Fibroblast of the aortic adventitia (primary cell): ENCODE data around the gene EZH2. TPM values are rescaled to one million over a fixed set of nuclear protein-coding genes. Genes with fewer than 3 reads are reported as not detected.

Source experiments
- DNase-seq: peaks from one replicate; pipeline ENCODE4 v3.0.0-alpha.2; 2010; ENCODE audit warnings: low read depth
- H3K4me3 ChIP-seq: 2 replicates; pipeline ENCODE4 v1.5.1; 2011; ENCODE audit warnings: low read depth, mild to moderate bottlenecking, control low read depth, low read length, moderate library complexity
- total RNA-seq: library from RNA; depleted of rRNA; stranded (reverse); fragments of >200 nt; gene quantifications from 2 replicates; pipeline ENCODE4 v1.2.3, GENCODE V29; 2012; ENCODE audit warnings: low replicate concordance
- TF ChIP-seq, protein P1 (sequence below): IDR thresholded peaks from 2 replicates; pipeline ENCODE4 v1.5.1; 2011; ENCODE audit warnings: mild to moderate bottlenecking, low read length, control low read depth, inconsistent platforms; ENCODE audit not compliant: insufficient read depth

Gene EZH2
- total RNA-seq, 1 donor = 30.1 TPM

- no peak overlapping the region for H3K4me3 ChIP-seq
- TF ChIP-seq, protein P1, sequence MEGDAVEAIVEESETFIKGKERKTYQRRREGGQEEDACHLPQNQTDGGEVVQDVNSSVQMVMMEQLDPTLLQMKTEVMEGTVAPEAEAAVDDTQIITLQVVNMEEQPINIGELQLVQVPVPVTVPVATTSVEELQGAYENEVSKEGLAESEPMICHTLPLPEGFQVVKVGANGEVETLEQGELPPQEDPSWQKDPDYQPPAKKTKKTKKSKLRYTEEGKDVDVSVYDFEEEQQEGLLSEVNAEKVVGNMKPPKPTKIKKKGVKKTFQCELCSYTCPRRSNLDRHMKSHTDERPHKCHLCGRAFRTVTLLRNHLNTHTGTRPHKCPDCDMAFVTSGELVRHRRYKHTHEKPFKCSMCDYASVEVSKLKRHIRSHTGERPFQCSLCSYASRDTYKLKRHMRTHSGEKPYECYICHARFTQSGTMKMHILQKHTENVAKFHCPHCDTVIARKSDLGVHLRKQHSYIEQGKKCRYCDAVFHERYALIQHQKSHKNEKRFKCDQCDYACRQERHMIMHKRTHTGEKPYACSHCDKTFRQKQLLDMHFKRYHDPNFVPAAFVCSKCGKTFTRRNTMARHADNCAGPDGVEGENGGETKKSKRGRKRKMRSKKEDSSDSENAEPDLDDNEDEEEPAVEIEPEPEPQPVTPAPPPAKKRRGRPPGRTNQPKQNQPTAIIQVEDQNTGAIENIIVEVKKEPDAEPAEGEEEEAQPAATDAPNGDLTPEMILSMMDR = no peak
- DNase-seq = no peak
These were observed 21.1 kb upstream of the EZH2 start for GRCh38 chr7:148905093-148905666.

DNA sequence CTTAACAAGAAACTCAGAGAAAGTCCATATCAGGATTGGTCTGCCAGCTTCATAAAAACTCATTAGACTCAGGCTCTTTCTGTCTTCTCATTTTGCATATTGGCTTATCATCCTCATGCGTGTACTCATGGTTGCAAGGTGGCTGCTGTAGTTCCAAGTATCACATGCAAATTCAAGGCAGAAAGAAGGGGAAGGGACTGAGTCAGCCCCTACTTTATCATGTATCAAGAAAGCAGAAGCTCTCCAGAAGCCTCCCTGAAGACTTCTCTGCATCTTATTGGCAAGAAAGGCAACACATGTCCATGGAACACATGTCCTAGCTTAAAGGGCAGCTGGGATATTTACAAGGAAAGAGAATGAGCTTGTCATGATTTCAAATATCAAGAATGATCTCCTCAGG lies 19.4 kb upstream of the EZH2 start:
- no peak overlapping the region for H3K4me3 ChIP-seq
- DNase-seq = no peak
- TF ChIP-seq, protein P1 = no peak

- TF ChIP-seq, protein P1 = no peak
- H3K4me3 ChIP-seq = no peak overlapping the region
- no peak for DNase-seq
These were observed 17.1 kb upstream of the EZH2 start for GRCh38 chr7:148901178-148901577.

- H3K4me3 ChIP-seq = no peak overlapping the region
- DNase-seq = no peak
- TF ChIP-seq, protein P1 = no peak
These were observed 14.9 kb upstream of the EZH2 start for GRCh38 chr7:148898845-148899484.

DNA sequence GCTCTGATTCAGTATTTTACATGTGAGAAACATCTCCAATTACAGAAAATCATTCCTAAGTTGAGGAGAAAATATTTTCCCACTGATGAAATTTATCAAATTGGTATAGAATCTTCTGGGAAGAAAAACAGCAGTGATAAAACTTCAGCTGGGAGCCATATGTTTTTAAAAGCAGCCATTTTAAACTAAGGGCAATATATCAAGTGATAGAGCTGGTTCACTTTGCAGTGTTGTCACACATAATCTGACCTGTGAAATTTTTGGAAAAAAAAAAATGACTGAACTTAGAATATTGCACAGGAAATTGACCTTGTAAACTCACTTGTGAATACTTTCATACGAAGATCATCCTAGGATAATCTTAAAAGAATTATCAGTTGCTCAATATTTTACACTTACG lies 10.5 kb upstream of the EZH2 start:
- H3K4me3 ChIP-seq = no peak overlapping the region
- TF ChIP-seq, protein P1 = no peak
- no peak for DNase-seq

DNA sequence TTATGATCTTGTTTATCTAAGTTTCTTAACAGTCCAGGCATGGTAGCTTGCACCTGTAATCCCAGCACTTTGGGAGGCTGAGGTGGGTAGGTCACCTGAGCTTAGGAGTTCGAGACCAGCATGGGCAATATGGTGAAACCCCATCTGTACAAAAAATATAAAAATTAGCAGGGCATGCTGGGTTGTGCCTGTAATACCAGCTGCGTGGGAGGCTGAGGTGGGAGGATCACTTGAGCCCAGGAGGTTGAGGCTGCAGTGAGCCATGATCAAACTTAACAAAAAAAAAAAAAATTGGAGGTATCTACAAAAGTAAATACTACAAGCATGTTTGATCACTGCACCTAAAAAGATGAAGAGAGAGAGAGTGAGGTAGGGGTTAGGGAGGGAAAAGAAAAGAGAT lies 9.0 kb upstream of the EZH2 start:
- no peak for DNase-seq
- no peak overlapping the region for H3K4me3 ChIP-seq
- TF ChIP-seq, protein P1 = no peak

DNA sequence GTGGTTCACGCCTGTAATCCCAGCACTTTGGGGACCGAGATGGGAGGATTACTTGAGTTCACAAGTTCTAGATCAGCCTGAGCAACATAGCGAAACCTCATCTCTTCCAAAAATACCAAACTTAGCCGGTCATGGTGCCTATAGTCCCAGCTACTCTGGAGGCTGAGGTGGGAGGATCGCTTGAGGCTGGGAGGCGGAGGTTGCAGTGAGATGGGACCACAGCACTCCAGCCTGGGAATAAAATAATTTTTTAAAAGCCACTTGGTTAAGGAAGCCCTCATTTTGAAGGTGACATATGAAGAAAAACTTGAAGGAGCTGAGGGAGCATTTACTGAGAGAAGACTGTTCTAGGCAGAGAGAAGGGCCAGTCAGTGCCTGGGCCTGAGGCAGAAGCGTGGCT lies 4.2 kb upstream of the EZH2 start:
- no peak overlapping the region for H3K4me3 ChIP-seq
- TF ChIP-seq, protein P1 = no peak
- no peak for DNase-seq
